ENCODE measurements around the gene PKIB. TPM values are rescaled to one million over a fixed set of nuclear protein-coding genes. Genes with fewer than 3 reads are reported as not detected.

The PKIB gene
- total RNA-seq, 2 donors from 2014 or later, result 2.6 to 12.8 TPM

- Histone ChIP-seq H3K27me3 (replicated peaks; ENCODE audit: insufficient read depth) (no peaks in the 10 kb centered on the region), H3K36me3 (no peaks in the 10 kb centered on the region), H3K4me3 (no peak overlapping the region), H3K27ac (no peak overlapping the region), H3K9me3 (no peaks in the 10 kb centered on the region), H3K4me1 (replicated peaks) (no peaks in the 10 kb centered on the region)
- intact Hi-C loops (cut with DNase I), result no loop called here
- TF ChIP-seq POLR2AphosphoS5 (IDR thresholded peaks at IDR 0.05), result no peak
- no peak for TF ChIP-seq CTCF (IDR thresholded peaks at IDR 0.05)
- TF ChIP-seq POLR2A (IDR thresholded peaks at IDR 0.05), result no peak
- WGBS, result 57% methylated on average over 1 of the region's 1 CpG
- no peak for DNase-seq (ENCODE audit: low spot score)
Observed at GRCh38 chr6:122758927-122759334, 148.7 kb downstream of the PKIB start.

- no peak for DNase-seq (ENCODE audit: low spot score)
- TF ChIP-seq POLR2AphosphoS5 (IDR thresholded peaks at IDR 0.05) (no peak), CTCF (IDR thresholded peaks at IDR 0.05) (no peak), POLR2A (IDR thresholded peaks at IDR 0.05) (no peak)
Observed at GRCh38 chr6:122760330-122760729, 150.1 kb downstream of the PKIB start.

GRCh38 chr6:122766256-122766655 lies 156.1 kb downstream of the PKIB start:
- DNase-seq (ENCODE audit: low spot score), result no peak
- no peak overlapping the region for H3K4me3 ChIP-seq
- TF ChIP-seq POLR2A (IDR thresholded peaks at IDR 0.05) (no peak), POLR2AphosphoS5 (IDR thresholded peaks at IDR 0.05) (no peak), CTCF (IDR thresholded peaks at IDR 0.05) (no peak)
- intact Hi-C loops (cut with DNase I), result no loop called here
- no peaks in the 10 kb centered on the region for H3K27me3 ChIP-seq (replicated peaks; ENCODE audit: insufficient read depth)
- no peaks in the 10 kb centered on the region for H3K4me1 ChIP-seq (replicated peaks)
- H3K27ac ChIP-seq, result no peak overlapping the region
- no peaks in the 10 kb centered on the region for H3K36me3 ChIP-seq
- no peaks in the 10 kb centered on the region for H3K9me3 ChIP-seq

More at GRCh38 chr6:122760330-122760729, 150.1 kb downstream of the PKIB start:
- intact Hi-C loops (cut with DNase I), result no loop called here
- no peak overlapping the region for H3K4me3 ChIP-seq
- H3K27ac ChIP-seq, result no peak overlapping the region
- H3K4me1 ChIP-seq (replicated peaks), result no peaks in the 10 kb centered on the region
- H3K27me3 ChIP-seq (replicated peaks; ENCODE audit: insufficient read depth), result no peaks in the 10 kb centered on the region
- H3K36me3 ChIP-seq, result no peaks in the 10 kb centered on the region
- no peaks in the 10 kb centered on the region for H3K9me3 ChIP-seq

GRCh38 chr6:122770835-122771601 lies 160.8 kb downstream of the PKIB start:
- H3K27ac ChIP-seq, result peak overlapping the region in 1 of 2 donors; percentile 2

More at GRCh38 chr6:122770835-122771601, 160.8 kb downstream of the PKIB start:
- DNase-seq (ENCODE audit: low spot score), result no peak
- Histone ChIP-seq H3K4me3 (no peak overlapping the region), H3K36me3 (no peaks in the 10 kb centered on the region), H3K4me1 (replicated peaks) (no peaks in the 10 kb centered on the region), H3K9me3 (no peaks in the 10 kb centered on the region), H3K27me3 (replicated peaks; ENCODE audit: insufficient read depth) (no peaks in the 10 kb centered on the region)
- TF ChIP-seq POLR2AphosphoS5 (IDR thresholded peaks at IDR 0.05) (no peak), CTCF (IDR thresholded peaks at IDR 0.05) (peak in 1 of 4 experiments; percentile 41), POLR2A (IDR thresholded peaks at IDR 0.05) (no peak)
- 35% methylated on average over 1 of the region's 1 CpG for WGBS
- intact Hi-C loops (cut with DNase I), result no loop called here
